B cell (primary cell): ENCODE results near the gene DENND4C.

Experiments
- CTCF ChIP-seq: fragments of 200-600 bp; IDR thresholded peaks from one replicate; pipeline ENCODE4 v1.8.0; 2022; ENCODE audit warnings: antibody characterized with exemption, mild to moderate bottlenecking
- EZH2 ChIP-seq: IDR thresholded peaks from 2 replicates; pipeline ENCODE4 v1.6.1; 2012; ENCODE audit warnings: borderline replicate concordance, low read depth, mild to moderate bottlenecking, moderate library complexity, low read length; ENCODE audit not compliant: insufficient read depth, poor library complexity, severe bottlenecking

GRCh38 chr9:19358701-19359100, 128.2 kb downstream of the DENND4C start:
- TF ChIP-seq CTCF (no peak), EZH2 (no peak)
